Cardiac muscle cell (in vitro differentiated cells and primary cell): ENCODE measurements around the gene UCK2. TPM values are rescaled to one million over a fixed set of nuclear protein-coding genes. Genes with fewer than 3 reads are reported as not detected.
"Not testable (repeated sequence)": the region's sequence is repeated elsewhere in the genome, so short reads cannot be mapped to it uniquely, and the experiment has no call there.

ENCODE experiments used
- DNase-seq, 2 donors: peaks; one replicate each; pipeline versions ENCODE4 v3.0.0 to v3.0.0-alpha.2; 2010 to 2017; ENCODE audit warnings: low read depth in 1 of 2, low spot score in 1 of 2
- H3K27ac ChIP-seq: fragments of 200-600 bp; sonication (generic); 2 replicates; pipeline ENCODE4 v1.5.1; 2016
- H3K27me3 ChIP-seq: fragments of 200-600 bp; sonication (generic); 2 replicates; pipeline ENCODE4 v1.6.0; 2016; ENCODE audit warnings: control low read depth
- H3K36me3 ChIP-seq: fragments of 200-600 bp; sonication (generic); 2 replicates; pipeline ENCODE4 v1.5.1; 2016; ENCODE audit warnings: control low read depth
- H3K4me1 ChIP-seq: fragments of 200-600 bp; sonication (generic); 2 replicates; pipeline ENCODE4 v1.8.1; 2017; ENCODE audit warnings: low read depth, mild to moderate bottlenecking, mixed run types
- H3K4me3 ChIP-seq: fragments of 200-600 bp; sonication (generic); 2 replicates; pipeline ENCODE4 v1.5.1; 2016; ENCODE audit warnings: mild to moderate bottlenecking
- H3K9me3 ChIP-seq: fragments of 200-600 bp; sonication (generic); 2 replicates; pipeline ENCODE4 v1.5.1; 2017; ENCODE audit warnings: low read depth, mild to moderate bottlenecking, control low read depth
- polyA plus RNA-seq: library from polyadenylated mRNA; unstranded; fragments of >200 nt; fragmentation: Nextera tagmentation; extraction: Ambion mirVana; gene quantifications from 2 replicates; pipeline ENCODE4 v1.2.1, GENCODE V29; 2016
- total RNA-seq: library from RNA; depleted of rRNA; stranded (reverse); fragments of >200 nt; gene quantifications from 2 replicates; pipeline ENCODE4 v1.2.3, GENCODE V29; 2016
- TF ChIP-seq, protein P1 (sequence below): IDR thresholded peaks from 2 replicates; pipeline ENCODE4 v1.5.1; 2012; ENCODE audit warnings: low read depth, mild to moderate bottlenecking, low read length

UCK2 gene
- total RNA-seq, result 28.3 and 29.6 TPM in 2 replicates
- 19.0 and 28.2 TPM in 2 replicates for polyA plus RNA-seq

GRCh38 chr1:165827268-165828102, at the start of gene UCK2:
UCK2 (plus strand) TSS chr1:165827614; CDS start chr1:165827834, 220 bp downstream.
- Histone ChIP-seq H3K4me1 (peaks cover 6% of the 10 kb centered on the region), H3K27me3 (no peaks in the 10 kb centered on the region), H3K9me3 (no peaks in the 10 kb centered on the region), H3K4me3 (peak within 1 kb of the TSS; percentile 73), H3K36me3 (no peaks in the 10 kb centered on the region), H3K27ac (peak within 1 kb of the TSS; percentile 79)
- DNase-seq, result peak; percentile 81 to 90
- TF ChIP-seq, protein P1, sequence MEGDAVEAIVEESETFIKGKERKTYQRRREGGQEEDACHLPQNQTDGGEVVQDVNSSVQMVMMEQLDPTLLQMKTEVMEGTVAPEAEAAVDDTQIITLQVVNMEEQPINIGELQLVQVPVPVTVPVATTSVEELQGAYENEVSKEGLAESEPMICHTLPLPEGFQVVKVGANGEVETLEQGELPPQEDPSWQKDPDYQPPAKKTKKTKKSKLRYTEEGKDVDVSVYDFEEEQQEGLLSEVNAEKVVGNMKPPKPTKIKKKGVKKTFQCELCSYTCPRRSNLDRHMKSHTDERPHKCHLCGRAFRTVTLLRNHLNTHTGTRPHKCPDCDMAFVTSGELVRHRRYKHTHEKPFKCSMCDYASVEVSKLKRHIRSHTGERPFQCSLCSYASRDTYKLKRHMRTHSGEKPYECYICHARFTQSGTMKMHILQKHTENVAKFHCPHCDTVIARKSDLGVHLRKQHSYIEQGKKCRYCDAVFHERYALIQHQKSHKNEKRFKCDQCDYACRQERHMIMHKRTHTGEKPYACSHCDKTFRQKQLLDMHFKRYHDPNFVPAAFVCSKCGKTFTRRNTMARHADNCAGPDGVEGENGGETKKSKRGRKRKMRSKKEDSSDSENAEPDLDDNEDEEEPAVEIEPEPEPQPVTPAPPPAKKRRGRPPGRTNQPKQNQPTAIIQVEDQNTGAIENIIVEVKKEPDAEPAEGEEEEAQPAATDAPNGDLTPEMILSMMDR, result no peak

GRCh38 chr1:165778197-165778596, 49.2 kb upstream of the UCK2 start:
- not testable (repeated sequence) for H3K4me3 ChIP-seq, H3K27ac ChIP-seq, H3K27me3 ChIP-seq, DNase-seq, H3K9me3 ChIP-seq, H3K36me3 ChIP-seq, H3K4me1 ChIP-seq

GRCh38 chr1:165783519-165783918, 43.9 kb upstream of the UCK2 start:
- H3K27me3 ChIP-seq, H3K4me1 ChIP-seq, H3K9me3 ChIP-seq, H3K36me3 ChIP-seq, H3K4me3 ChIP-seq, DNase-seq, H3K27ac ChIP-seq: not testable (repeated sequence)

- Histone ChIP-seq H3K27ac (no peak overlapping the region), H3K4me3 (no peak overlapping the region), H3K27me3 (no peaks in the 10 kb centered on the region), H3K9me3 (no peaks in the 10 kb centered on the region), H3K4me1 (no peaks in the 10 kb centered on the region), H3K36me3 (no peaks in the 10 kb centered on the region)
- TF ChIP-seq, protein P1, result no peak
- DNase-seq, result no peak
Observed at GRCh38 chr1:165787741-165788140, 39.7 kb upstream of the UCK2 start.

DNA sequence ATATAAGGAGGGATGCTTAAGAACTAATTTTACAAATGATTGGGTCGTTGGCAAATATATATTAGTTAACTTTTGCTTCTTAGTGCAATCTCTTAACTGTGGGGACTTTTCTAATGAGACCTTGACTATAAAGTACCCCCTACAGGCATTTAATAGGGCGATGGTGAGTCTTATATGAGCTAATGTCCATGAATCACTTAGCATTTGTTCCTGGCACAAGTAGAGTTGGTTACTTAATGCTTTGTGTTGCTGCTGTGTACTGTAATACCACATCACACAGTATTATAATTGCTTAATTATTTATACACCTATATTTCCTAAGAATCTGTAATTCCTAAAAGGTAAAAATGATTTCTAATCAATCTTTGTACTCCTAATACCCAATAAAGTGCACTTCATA, 33.5 kb upstream of the UCK2 start:
- no peak for DNase-seq
- Histone ChIP-seq H3K36me3 (no peaks in the 10 kb centered on the region), H3K4me1 (no peaks in the 10 kb centered on the region), H3K4me3 (no peak overlapping the region), H3K27me3 (no peaks in the 10 kb centered on the region), H3K27ac (no peak overlapping the region), H3K9me3 (no peaks in the 10 kb centered on the region)
- TF ChIP-seq, protein P1, result no peak

- no peak for DNase-seq
- no peaks in the 10 kb centered on the region for H3K27me3 ChIP-seq
- no peak overlapping the region for H3K4me3 ChIP-seq
- no peak overlapping the region for H3K27ac ChIP-seq
- TF ChIP-seq, protein P1, result no peak
- no peaks in the 10 kb centered on the region for H3K36me3 ChIP-seq
- H3K4me1 ChIP-seq, result no peaks in the 10 kb centered on the region
- H3K9me3 ChIP-seq, result no peaks in the 10 kb centered on the region
Observed at GRCh38 chr1:165795894-165796293, 31.5 kb upstream of the UCK2 start.
